NCI-H345 (cell line): Measurements from ENCODE around the gene BICRA.
"Not testable (repeated sequence)": the region's sequence is repeated elsewhere in the genome, so short reads cannot be mapped to it uniquely, and the experiment has no call there.

Source experiments
- DNase-seq: peaks from one replicate; lab custom pipeline; 2025; lab: John Stamatoyannopoulos, UW

Gene BICRA

DNA sequence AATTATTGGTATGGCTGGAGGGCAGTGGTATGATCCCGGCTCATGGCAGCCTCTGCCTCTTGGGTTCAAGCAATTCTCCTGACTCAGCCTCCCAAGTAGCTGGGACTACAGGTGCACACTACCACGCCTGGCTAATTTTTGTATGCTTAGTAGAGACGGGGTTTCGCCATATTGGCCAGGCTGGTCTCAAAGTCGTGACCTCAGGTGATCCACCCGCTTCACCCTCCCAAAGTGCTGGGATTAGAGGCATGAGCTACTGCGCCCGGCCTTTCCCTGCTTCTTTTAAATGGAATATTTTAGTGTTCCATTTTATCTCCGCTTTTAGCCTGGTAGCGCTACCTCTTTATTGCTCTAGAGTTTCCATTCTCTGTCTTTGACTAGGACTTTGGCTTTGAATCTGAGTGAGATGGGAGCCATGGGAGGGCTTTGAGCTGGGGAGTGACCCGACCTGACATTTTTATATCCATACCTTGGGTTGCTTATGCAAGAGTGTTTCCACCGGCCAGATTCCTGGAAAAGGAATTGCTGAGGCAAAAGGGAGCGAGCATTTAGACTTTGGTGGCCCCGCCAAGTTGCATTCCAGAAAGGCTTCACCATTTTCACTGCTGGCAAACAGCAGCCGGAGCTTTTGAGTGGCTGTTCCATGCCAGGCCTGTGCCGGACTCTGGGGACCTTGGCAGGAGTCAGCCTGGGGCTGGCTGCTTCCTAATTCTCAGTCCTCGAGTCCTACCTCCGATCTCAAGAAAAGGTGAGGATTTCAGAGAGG, 22.9 kb downstream of the BICRA start:
- no peak for DNase-seq

DNA sequence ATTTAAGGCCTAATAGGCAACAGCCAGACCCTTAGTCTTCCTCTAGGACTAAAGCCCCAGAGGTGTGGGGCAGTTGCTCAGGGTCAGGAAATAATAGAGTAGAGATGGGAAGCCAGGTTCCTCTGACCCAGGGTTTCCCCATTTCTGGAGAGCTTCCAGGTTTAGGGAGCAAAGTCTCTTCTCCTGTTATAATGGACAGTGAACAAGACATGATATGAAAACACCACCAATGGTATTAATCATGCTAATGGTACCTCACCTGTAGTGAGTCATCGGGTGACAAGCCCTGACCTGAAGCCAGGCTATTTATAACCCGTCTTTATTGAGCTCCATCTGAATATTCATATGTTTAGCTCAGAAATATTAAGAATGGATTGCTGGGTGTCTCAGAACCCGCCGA, 24.6 kb downstream of the BICRA start:
- DNase-seq, result no peak

DNA sequence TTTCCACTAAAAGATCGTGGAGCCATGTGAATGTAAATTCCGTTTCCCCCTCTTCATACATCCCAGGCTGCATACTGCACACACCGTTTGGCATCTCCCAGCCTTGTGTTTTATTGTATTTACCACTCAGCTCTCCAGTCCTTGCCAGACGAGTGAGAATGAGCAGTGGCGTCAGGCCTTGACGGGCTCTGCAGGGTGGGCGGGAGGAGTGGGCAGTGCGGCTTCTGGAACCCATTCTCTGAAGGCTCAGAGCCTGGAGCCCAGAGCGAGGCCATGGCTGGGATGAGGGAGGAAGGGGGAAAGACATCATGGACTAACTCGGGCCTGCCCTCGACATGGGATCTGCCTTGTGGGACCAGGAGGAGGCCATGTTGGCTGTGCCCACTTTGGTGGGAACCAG, 25.1 kb downstream of the BICRA start:
- DNase-seq, result no peak

DNA sequence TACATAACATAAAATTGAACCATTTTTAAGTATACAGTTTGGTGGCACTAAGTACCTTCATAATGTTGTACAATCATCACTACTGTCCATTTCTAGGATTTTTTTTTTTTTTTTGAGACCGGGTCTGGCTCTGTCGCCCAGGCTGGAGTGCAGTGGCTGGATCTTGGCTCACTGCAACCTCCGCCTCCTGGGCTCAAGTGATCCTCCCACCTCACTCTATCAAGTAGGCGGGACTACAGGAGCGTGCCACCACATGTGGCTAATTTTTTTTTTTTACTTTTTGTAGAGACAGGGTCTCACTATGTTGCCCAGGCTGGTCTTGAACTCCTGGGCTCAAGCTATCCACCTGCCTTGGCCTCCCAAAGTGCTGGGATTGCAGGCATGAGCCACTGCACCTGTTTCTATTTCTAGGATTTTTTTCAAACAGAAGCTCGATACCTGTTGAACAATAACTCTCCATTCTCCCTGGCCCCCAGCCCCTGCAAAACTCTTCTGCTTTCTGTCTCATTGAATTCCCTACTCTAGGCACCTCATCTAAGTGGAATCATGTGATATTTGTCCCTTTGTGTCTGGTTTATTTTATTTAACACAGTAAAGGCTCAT, 26.3 kb downstream of the BICRA start:
- not testable (repeated sequence) for DNase-seq

DNA sequence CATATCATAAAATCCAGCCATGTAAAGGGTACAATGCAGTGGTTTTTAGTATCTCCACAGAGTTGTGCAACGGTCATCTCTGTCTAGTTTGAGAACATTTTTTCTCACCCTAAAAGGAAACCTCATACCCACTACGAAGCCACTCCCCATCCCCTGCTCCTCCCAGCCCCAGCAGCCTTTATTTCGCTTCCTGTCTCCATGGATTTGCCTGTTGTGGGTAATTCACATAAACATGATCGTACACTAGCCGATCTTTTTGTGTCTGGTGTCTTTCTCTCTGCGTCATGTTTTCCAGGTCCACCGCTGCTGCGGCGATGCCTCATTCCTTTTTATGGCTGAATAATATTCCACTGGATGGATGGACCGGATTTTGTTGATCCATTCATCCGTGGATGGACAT, 28.6 kb downstream of the BICRA start:
- DNase-seq, result no peak

DNA sequence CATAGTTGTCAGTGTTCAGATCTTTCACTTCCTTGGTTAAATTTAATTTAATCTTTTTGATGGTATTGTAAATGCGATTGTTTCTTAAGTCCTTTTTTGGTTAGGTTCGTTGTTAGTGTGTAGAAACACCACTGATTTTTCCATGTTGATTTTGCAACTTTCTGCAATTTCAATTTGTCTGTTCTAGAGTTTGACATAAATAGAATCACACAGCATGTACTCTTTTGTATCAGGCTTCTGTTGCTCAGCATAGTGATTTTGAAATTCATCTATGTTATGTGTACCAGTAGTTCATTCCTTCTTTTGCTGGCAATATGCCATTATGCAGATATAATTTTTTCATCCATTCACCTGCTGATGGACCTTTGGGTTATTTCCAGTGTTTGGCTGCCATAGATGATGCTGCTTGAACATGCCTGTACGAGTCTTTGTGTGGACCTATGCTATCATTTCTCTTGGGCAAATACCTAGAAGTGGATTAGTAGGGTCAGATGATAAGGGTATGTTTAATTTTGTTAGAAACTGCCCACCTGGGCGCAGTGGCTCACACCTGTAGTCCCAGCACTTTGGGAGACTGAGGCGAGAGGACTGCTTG, 33.1 kb downstream of the BICRA start:
- no peak for DNase-seq

DNA sequence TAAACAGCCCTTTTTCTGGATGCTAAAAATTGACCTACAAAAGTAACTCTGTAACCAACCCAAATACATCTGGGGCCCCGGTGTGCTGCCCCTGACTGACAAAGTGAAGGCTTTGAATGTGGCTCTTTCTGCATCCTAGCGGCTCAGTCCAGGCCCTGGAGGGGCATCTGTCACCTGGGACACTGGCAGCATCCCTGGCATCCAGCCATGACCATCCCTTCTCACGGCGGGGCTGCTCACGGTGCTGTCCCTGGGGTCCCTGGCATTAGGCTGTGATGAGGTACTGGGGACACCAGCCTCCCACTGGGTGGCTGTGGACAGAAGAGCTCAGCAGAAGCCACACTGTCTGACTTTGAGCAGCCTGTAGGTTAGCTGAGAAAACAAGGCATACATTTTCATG, 34.3 kb downstream of the BICRA start:
- no peak for DNase-seq

DNA sequence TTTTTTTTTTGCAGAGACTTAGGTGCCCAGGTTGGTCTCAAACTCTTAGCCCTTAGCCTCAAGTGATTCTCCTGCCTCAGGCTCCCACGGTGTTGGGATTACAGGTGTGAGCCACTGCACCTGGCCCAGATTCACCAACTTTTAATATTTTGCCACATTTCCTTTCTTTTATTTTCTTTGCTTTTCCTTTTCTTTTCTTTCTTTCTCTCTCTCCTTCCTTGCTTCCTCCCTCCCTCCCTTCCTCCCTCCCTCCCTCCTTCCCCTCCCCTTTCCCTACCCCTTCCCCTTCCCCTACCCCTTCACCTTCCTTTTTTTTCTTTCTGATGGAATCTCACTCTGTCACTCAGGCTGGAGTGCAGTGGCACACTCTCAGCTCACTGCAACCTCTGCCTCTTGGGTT, 35.3 kb downstream of the BICRA start:
- no peak for DNase-seq

DNA sequence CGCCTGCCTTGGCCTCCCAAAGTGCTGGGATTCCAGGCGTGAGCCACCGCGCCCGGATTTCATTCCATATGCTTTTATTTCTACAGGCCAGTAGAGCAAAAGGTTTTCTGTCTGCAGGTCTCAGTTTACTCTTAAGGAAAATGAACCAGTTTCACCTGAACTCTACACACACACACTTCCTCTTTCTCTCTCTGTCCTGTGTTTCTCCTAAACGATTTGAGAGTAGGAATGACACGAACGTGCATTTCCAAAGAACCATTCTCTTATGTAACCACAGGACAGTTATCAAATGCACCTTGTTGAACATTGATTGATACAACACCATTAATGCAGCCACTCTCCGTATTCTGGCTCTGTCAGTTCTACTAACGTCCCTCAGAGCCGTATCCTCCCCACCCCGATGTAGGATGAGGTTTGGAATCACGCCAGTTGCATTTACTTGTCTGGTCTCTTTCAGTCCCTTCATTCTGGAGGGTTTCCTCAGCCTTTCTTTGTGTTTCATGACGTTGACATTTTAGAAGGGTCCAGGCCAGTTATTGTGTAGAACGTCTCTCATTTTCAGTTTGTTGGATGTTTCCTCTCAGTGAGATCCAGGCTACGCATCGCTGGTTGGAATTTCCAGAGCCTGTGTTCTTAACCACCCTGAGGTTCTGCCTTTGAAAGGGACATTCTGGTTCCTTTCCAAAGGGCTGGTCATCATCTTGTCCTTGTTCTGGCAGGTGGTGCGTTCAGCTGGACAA, 36.0 kb downstream of the BICRA start:
- DNase-seq, result no peak

DNA sequence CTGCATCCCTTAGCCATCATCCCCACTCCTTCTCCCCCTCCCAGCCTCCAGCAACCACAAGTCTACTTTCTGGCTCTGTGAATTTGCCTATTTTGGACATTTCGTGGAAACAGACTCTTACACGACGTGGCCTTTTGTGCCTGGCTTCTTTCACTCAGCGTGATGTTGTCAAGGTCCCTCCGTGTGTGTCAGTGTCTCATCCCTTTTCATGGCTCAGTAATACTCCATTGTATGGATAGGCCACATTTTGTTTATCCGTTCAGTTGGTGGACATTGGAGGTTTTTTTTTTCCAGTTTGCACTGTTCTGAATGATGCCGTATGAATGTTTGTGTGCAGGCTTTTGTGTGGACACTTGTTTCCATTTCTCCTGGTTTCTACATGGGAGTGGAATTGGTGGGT, 38.0 kb downstream of the BICRA start:
- DNase-seq, result no peak

DNA sequence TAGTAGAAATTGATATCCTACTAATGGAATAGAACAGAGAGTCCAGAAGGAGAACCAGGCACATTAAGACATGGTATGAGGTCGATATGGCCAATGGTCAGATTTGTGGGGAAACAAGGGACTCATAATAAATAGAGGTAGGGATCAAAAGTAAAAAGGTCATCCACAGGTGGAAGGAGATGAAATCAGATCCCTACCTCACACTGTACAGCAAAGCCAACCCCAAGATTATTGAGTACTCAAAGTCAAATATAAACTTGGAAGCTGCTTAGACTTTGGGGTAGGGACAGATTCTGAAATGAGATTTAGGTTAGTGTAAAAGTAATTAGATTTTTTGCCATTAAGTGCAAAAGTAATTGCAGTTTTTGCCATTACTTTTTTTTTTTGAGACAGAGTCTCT, 40.7 kb downstream of the BICRA start:
- no peak for DNase-seq

DNA sequence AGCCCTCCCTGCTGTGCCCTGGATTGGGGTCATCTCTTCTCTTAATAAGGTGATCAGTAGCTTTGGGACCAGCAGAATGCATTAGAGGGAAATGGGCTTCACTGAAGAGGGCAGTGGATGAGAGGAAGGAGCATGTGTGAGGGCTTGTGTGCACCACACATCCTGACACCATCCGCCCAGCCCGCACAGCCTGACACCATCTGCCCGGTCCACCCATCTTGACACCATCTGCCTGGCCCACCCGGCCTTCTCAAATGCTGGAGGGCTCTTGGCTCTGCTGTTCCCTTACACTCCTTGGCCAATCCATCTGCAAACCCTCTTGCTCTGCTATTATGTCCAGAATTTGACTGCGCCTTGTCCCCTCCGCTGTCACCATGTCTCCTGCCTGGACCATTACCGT, 41.8 kb downstream of the BICRA start:
- no peak for DNase-seq

DNA sequence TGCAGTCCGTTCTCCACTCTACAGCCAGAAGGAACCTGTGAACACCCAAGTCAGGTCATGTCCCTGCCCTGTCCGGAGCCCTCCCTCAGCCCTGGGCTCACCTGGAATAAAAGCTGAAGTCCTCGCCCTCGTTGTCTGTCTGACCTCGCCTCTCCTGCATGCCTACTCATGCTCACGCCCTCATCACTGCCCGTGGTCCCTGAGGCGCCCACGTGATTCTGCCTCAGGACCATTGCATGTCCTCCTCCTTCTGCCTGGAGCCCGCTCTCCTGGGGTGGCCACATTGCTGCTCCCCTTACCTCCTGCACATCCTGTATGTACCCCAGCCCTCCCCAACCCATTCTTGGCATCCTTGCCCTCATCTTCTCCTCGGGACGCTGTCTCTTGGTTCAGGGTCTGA, 42.2 kb downstream of the BICRA start:
- DNase-seq, result no peak

DNA sequence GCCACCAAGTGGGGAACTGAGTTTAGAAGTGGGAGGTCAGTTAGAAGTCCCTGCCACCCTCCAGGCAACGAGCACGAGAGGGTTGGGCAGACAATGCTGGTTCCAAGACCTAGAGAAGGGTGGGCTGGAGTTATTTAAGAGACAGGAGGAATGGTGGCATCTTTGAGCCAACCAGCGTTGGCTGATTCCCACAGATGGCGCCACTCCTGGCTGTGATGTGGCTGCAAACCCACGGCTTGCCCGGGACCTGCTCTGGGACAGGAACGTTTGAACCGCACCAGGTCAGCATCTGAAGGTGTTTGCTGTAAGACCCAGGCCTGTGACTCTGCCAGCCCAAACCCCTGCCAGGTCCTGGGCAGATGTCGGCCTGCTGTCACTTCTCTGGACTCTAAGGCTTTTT, 42.8 kb downstream of the BICRA start:
- DNase-seq, result no peak

DNA sequence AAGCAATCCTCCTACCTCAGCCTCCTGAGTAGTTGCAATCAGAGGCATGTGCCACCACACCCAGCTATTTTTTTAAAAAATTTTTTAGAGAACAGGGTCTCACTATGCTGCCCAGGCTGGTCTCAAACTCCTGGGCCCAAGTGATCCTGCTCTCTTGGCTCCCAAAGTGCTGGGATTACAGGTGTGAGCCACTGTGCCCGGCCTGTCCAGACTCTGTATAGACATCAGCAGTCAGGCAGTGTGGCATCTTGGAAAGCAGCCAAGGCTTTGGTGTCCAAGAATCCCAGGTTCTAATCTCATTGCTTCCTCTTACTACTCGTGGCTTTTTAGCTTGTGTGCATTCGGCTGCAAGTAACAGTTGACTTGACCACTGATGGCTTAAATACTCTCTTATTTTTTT, 43.4 kb downstream of the BICRA start:
- DNase-seq, result no peak

DNA sequence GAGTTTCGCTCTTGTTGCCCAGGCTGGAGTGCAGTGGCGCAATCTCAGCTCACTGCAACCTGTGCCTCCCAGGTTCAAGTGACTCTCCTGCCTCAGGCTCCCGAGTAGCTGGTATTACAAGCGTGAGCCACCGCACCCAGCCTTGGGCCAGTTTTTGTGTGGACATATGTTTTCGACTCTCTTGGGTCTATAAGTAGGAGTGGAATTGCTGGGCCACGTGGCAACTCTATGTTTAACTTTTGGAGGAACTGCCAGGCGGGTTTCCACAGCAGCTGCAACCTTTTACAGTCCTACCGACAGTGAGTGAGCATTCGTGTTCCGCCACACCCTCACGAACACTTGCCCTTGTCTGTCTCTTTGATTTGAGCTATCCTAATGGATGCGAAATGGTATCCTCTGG, 44.9 kb downstream of the BICRA start:
- no peak for DNase-seq

DNA sequence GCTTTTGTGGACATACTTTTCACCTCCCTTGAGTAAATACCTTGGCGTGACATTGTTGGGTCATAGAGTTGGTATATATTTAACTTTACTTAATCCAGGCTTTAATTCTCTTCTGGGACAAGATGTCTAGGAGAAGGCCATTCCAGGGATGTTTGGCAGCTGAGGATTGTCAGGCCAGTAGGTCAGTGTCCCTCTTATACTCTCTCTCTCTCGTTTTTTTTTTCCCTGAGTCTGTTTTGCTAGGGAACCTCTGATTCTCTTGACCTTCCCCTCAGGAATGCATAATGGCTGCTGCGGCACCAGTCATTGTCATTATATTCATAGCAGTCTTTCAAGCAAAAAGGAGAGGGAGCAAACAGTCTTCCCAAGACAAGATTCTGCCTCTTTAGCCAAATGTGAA, 48.8 kb downstream of the BICRA start:
- DNase-seq, result no peak

DNA sequence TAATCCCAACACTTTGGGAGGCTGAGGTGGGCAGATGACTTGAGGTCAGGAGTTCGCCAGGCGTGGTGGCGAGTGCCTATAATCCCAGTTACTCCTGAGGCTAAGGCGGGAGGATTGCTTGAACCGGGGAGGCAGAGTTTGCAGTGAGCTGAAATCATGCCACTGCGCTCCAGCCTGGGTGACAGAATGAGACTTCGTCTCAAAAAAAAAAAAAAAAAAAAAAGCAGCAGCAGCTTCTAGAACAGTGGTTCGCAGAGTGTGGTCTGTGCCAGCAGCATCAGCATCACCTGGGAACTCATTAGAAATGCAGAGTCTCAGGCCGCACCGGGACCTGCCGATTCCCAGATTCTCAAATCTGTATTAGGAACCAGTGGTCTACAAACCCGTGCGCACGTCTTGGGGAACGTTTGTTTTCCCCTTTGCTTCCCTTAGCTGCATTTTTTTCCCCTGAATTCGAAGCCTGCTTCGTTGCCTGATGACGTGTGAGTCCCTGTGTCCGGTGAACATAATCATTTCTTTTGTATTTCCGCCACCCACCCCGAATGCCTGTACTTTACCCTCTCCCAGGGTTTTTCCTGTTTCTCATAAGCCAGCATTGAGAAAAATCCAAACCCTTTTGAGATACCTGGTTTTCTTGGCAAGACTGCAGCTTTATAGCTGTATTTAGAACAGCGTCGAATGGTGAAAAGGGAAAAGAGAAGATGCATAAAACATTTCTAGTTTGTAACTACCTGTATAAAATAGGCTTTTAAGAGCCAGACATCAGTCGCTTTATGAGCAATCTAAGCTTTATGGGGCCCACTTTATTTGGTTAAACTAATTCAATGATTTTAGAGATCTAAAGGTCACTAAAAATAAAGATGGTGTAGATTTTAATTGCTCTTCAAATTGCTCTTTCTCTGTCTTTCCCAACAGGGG, 49.8 kb downstream of the BICRA start:
- no peak for DNase-seq

DNA sequence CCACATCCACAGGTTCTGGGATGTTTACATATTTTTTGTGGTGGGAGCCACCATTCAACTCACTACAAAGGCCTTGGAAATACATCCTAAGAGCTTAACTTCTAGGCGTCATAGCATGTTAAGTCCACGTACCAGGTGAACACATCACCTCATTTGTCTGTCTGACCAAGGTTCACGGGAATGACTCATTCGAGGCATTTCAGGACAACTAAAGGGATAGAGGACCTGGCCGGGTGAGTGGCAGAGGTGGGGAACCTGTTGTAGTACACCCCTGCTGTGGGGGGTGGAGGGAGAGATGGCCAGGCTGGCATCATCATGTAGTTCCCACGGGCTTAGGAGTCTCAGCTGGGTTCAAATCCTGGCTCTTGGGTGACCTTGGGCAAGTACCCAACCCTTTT, 51.5 kb downstream of the BICRA start:
- no peak for DNase-seq

DNA sequence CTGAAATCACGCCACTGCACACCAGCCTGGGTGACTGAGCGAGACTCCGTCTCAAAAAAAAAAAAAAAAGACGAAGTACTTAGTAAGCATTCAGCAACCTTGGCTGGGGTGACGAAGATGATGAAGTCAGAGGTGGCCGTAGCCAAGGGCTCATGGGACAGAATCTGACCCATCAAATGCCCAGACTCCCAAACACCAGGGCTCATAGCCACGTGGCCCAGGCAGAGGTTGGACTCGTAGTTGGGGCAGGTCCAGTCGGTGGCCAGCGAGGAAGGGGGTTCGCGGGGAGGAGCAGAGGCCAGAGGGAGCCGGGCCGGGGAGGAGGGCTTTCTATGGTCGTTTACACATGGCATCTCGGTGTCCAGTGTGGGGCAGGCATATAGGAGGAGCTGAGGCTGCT, 52.2 kb downstream of the BICRA start:
- no peak for DNase-seq

DNA sequence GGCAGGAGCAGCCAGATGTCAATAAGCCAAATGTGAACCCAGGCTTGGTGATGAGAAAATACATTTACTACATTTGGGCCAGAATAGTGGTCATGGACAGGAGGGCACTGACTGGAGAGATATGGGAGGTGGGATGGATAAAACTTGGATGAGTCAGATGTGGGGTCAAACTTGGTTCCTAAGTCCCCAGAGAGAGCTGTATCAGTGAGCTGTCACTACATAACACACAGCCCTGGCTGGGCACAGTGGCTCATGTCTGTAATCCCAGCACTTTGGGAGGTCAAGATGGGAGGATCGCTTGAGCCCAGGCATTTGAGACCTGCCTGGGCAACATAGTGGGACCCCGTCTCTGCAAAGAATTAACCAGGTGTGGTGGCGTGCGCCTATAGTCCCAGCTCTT, 52.7 kb downstream of the BICRA start:
- DNase-seq, result no peak

DNA sequence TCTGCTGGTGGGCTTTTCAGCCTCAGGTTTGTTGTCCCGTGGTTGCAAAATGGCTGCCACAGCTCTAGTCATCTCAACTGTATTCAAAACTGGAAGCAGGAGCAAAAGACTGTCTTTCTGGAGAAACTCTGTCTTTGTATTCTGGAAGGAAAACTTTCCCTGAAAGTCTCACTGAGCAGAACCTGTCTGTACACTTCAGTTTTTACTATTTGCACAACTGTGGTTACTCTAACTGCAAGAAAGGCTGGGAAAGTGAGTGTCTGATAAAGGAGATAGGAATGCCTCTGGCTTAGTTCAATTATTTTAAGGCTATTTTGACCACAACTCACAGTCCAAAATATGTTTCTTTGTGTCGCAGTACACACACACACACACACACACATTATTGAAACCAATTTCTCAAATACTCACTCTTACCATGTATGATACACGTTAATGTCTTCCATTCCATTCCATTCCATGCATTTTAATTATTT, 54.5 kb downstream of the BICRA start:
- DNase-seq, result no peak
